Smooth muscle cell of the brain vasculature (primary cell): ENCODE results near the gene HOXA13.
A peak's percentile ranks its signal among the peaks of the same experiment; 100 is the strongest.

Source experiments
- DNase-seq: peaks from one replicate; pipeline ENCODE4 v3.0.0-alpha.2; 2012; ENCODE audit warnings: low read depth, low spot score

HOXA13 gene

GRCh38 chr7:27170426-27171324, 29.2 kb downstream of the HOXA13 start:
- DNase-seq: no peak

GRCh38 chr7:27169658-27170425, 30.0 kb downstream of the HOXA13 start:
- no peak for DNase-seq

GRCh38 chr7:27168265-27168947, 31.5 kb downstream of the HOXA13 start:
- no peak for DNase-seq

- DNase-seq: no peak
Measured at GRCh38 chr7:27167916-27168264, 32.0 kb downstream of the HOXA13 start.

GRCh38 chr7:27166531-27167505, 33.1 kb downstream of the HOXA13 start:
- DNase-seq: no peak

- no peak for DNase-seq
Measured at GRCh38 chr7:27165996-27166530, 33.8 kb downstream of the HOXA13 start.

GRCh38 chr7:27165089-27165995, 34.5 kb downstream of the HOXA13 start, which contains the start of gene HOXA9:
TSS of gene HOXA9 (minus strand) at chr7:27165537. CDS start at chr7:27165457, 80 bp downstream.
- no peak for DNase-seq

- DNase-seq: no peak
Measured at GRCh38 chr7:27164367-27165088, 35.4 kb downstream of the HOXA13 start.

GRCh38 chr7:27164045-27164366, 35.9 kb downstream of the HOXA13 start:
- no peak for DNase-seq

GRCh38 chr7:27163288-27164044, 36.4 kb downstream of the HOXA13 start:
- DNase-seq: no peak

- DNase-seq: no peak
Measured at GRCh38 chr7:27162561-27163287, 37.2 kb downstream of the HOXA13 start.

- no peak for DNase-seq
Measured at GRCh38 chr7:27161721-27162560, 38.0 kb downstream of the HOXA13 start.

GRCh38 chr7:27161214-27161720, 38.6 kb downstream of the HOXA13 start:
- DNase-seq: no peak

GRCh38 chr7:27160546-27161213, 39.2 kb downstream of the HOXA13 start:
- DNase-seq: peak; percentile 57

- no peak for DNase-seq
Measured at GRCh38 chr7:27160145-27160545, 39.7 kb downstream of the HOXA13 start.
